SK-N-MC (cell line): ENCODE measurements around the gene ETV1.

Experiments
- DNase-seq: peaks from one replicate; pipeline ENCODE4 v3.0.0-alpha.2; 2011; ENCODE audit warnings: low read depth, low spot score
- H3K27ac ChIP-seq: fragments of 200-600 bp; sonication (generic); 2 replicates; pipeline ENCODE4 v1.5.1; 2016; ENCODE audit warnings: mixed run types
- H3K36me3 ChIP-seq: fragments of 200-600 bp; sonication (generic); 2 replicates; pipeline ENCODE4 v1.6.1; 2017; ENCODE audit warnings: antibody characterized with exemption, low read length, mixed read lengths; ENCODE audit not compliant: insufficient read depth
- H3K4me3 ChIP-seq: fragments of 200-600 bp; sonication (generic); 2 replicates; pipeline ENCODE4 v1.5.1; 2016
- H3K9ac ChIP-seq: fragments of 200-600 bp; sonication (generic); 2 replicates; pipeline ENCODE4 v1.8.0; 2017; ENCODE audit warnings: mixed run types, mixed read lengths; ENCODE audit not compliant: insufficient read length
- H3K9me3 ChIP-seq: fragments of 200-600 bp; sonication (generic); 2 replicates; pipeline ENCODE4 v1.6.1; 2017; ENCODE audit warnings: low read depth, mild to moderate bottlenecking, antibody characterized with exemption, low read length, moderate library complexity, mixed read lengths
- EZH2 ChIP-seq: fragments of 200-600 bp; sonication (generic); IDR thresholded peaks from one replicate; pipeline ENCODE4 v1.6.1; 2017; ENCODE audit warnings: antibody characterized with exemption
- FOXP2 ChIP-seq: optimal IDR thresholded peaks from 2 replicates; pipeline ENCODE3; 2011; ENCODE audit warnings: mild to moderate bottlenecking, moderate library complexity; ENCODE audit not compliant: insufficient read depth; ENCODE audit errors: extremely low read length, control extremely low read depth
- POLR2AphosphoS5 ChIP-seq: IDR thresholded peaks from 2 replicates; pipeline ENCODE4 v1.6.1; 2012; ENCODE audit warnings: mild to moderate bottlenecking, low read depth, low read length, borderline replicate concordance

The ETV1 gene

DNA sequence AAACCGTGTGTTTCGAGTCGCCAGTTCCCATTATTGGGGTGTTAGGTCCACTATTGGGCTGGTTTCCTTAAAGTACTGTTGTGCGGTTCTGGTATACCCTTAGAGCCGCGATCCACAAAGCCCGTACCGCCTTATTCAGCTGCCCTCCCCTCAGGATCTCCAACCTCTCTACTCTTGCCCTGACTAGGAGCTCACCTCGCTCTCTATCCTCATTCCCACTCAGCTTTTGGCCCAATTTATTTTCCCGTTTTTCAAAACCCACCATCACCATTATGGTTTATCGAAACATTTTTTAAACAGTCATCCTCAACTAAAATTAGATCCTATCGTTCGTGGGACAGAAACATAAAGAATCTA lies 461 bp upstream of the ETV1 start:
- DNase-seq, result no peak
- H3K27ac ChIP-seq, result no peak overlapping the region
- peak overlapping the region; percentile 66 for H3K9ac ChIP-seq
- no peaks in the 10 kb centered on the region for H3K9me3 ChIP-seq
- TF ChIP-seq FOXP2, result no peak
- no peak for TF ChIP-seq POLR2AphosphoS5
- TF ChIP-seq EZH2, result no peak
- H3K4me3 ChIP-seq, result peak overlapping the region; percentile 94
- H3K36me3 ChIP-seq, result no peaks in the 10 kb centered on the region

DNA sequence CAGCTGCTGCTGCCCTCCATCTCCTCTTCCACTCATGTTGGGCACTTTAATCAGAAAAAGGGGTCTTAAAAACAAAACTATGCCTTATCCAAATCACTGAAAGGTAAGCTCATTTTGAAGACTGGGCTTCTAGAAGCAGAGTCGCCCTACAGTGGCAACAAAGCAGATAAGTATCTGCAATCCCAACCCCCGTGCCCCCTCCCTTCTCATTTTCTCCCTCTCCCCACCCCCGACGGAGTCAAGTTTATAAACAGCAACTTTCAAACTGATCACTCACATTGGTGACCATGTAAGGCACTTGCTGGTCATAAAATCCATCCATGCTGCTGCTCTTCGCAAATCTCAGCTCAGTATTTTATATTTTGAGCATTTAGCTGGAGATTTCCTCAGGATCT lies 738 bp downstream of the ETV1 start:
- DNase-seq, result no peak
- H3K4me3 ChIP-seq, result peak overlapping the region; percentile 94

DNA sequence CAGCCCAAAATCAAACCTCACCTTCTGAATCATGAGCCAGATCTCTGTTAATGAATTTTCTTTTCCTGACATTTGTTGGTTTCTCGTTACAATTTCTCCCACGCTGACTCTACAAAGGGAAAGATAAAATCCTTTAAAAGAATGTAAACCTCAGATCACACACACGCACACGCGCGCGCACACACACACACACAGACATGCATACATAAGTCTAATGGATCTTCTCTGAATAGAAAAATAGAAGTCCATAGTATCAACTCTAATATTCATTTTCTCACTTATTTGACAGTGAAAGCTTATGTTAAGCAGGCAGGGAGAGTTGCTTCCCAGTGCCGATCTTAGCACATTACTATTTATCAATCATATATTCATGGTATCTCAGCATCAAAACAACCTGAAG lies 1.4 kb downstream of the ETV1 start:
- DNase-seq, result no peak
- H3K9ac ChIP-seq, result no peak overlapping the region
- TF ChIP-seq POLR2AphosphoS5 (no peak), EZH2 (no peak), FOXP2 (no peak)
- H3K4me3 ChIP-seq, result peak overlapping the region; percentile 94
- H3K27ac ChIP-seq, result no peak overlapping the region
- no peaks in the 10 kb centered on the region for H3K36me3 ChIP-seq
- no peaks in the 10 kb centered on the region for H3K9me3 ChIP-seq

More for the DNA sequence above, 738 bp downstream of the ETV1 start:
- H3K27ac ChIP-seq, result no peak overlapping the region; the same call in 1 of the 2 replicates
- no peaks in the 10 kb centered on the region for H3K9me3 ChIP-seq
- H3K36me3 ChIP-seq, result no peaks in the 10 kb centered on the region
- H3K9ac ChIP-seq, result peak overlapping the region; percentile 66
- no peak for TF ChIP-seq FOXP2
- no peak for TF ChIP-seq EZH2
- no peak for TF ChIP-seq POLR2AphosphoS5

DNA sequence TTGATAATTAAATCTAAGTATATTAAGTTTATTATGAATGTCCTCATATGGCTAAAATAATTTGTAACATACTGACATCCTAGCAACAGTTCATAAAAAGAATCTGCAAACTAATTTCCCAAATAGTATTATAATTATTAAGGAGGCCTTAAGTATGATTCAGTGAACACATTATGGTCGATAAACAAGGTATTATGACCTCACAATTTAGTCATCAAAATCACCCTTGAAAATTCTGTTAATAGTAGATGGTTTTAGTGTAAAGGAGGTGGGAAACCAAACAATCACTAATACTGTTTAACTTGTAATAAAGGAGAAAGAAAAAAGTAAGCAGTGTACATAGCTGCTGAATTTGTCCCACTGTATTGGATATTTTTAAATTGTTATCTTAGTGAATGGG lies 2.1 kb downstream of the ETV1 start:
- H3K9ac ChIP-seq, result no peak overlapping the region
- TF ChIP-seq EZH2, result no peak
- TF ChIP-seq FOXP2, result no peak
- TF ChIP-seq POLR2AphosphoS5, result no peak
- no peaks in the 10 kb centered on the region for H3K36me3 ChIP-seq

DNA sequence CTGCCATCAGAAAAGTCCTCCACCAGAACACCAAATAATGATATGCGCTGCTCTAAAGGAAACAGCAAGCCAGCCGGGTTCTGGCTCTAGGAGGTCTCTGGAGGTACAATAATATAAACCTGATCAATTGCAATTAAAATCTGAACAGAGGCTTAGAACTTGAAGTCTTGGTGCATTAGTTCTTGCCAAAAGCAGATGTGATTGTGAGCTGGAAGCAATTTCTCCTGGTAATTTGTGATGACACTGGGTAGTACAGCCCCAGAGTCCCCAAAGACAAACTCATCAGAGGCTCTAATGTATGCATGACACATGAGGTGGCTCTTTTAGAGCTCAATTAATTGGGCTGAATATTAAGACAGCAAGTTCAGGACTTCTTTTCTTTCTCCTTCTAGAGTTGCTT lies 3.3 kb downstream of the ETV1 start:
- H3K9me3 ChIP-seq, result no peaks in the 10 kb centered on the region
- peak overlapping the region; percentile 23 for H3K4me3 ChIP-seq
- no peak overlapping the region for H3K9ac ChIP-seq
- no peak for DNase-seq
- no peak for TF ChIP-seq EZH2
- no peak for TF ChIP-seq FOXP2
- no peak for TF ChIP-seq POLR2AphosphoS5
- no peaks in the 10 kb centered on the region for H3K36me3 ChIP-seq
- no peak overlapping the region for H3K27ac ChIP-seq

More for the DNA sequence above, 2.1 kb downstream of the ETV1 start:
- Histone ChIP-seq H3K27ac (no peak overlapping the region), H3K4me3 (peak overlapping the region; percentile 94), H3K9me3 (no peaks in the 10 kb centered on the region)
- DNase-seq, result no peak

DNA sequence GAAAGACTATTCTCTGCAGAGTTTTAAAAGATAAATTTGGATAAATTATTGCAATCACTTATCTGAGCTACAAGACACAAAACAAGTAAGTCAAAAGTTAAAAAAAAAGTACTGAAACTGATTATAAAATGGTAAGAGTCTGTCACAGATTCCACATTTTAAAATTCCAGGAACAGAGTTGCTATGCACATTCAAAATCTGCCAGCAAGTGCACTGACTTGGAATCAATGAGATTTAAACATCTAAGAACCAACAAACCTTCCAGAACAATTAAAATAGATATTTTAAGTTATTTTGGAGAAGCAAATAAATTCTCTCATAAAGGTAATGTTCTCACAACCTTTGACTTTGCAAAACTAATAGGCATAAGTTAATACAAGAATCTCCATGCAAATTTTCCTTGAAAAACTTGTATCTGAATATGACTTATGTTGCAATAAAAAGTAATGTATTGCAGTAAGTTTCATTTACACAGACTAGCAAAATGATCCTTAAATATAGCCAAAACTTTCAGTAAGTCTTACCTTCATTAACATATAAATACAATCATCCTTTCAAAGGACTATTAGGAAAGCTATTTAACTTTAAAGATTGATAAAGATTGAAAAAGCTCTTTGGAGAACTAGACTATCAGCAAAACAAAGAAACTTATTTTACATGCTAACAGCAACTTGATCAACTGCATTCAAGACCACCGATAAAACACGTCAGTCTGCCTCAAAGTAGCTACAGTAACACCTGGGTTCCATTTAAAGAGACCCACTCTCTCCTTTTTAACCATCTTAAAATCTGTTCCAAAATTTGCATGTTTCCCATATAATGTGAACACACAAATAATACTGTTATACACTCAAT lies 4.4 kb downstream of the ETV1 start:
- no peak for DNase-seq
- Histone ChIP-seq H3K9me3 (no peaks in the 10 kb centered on the region), H3K4me3 (peak overlapping the region; percentile 23), H3K27ac (0 out of 2 replicates have a peak overlapping the region, but pooled peaks have one; percentile 27), H3K36me3 (no peaks in the 10 kb centered on the region), H3K9ac (no peak overlapping the region)
- no peak for TF ChIP-seq EZH2
- no peak for TF ChIP-seq FOXP2
- TF ChIP-seq POLR2AphosphoS5, result no peak

DNA sequence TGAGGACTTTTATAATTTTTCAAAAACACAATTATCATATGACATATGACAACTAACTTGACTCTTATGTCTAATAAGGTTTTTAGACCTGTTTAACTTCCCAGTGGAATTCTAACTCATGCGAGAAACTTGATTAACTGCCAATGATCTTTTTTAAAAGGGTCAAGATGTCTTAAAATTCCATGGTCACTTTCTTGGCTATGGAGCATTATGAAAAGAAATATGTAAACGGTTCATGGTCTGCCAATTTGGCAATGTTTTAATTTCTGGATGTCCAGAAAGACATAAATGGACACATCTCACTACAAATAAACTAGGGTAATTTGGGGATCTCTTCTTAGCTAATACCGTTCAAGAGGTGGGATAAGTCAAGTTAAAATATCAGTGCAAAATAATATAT lies 5.4 kb downstream of the ETV1 start:
- Histone ChIP-seq H3K9me3 (no peaks in the 10 kb centered on the region), H3K9ac (no peak overlapping the region), H3K4me3 (no peak overlapping the region), H3K27ac (no peak overlapping the region), H3K36me3 (no peaks in the 10 kb centered on the region)
- TF ChIP-seq EZH2 (no peak), POLR2AphosphoS5 (no peak), FOXP2 (no peak)
- no peak for DNase-seq

DNA sequence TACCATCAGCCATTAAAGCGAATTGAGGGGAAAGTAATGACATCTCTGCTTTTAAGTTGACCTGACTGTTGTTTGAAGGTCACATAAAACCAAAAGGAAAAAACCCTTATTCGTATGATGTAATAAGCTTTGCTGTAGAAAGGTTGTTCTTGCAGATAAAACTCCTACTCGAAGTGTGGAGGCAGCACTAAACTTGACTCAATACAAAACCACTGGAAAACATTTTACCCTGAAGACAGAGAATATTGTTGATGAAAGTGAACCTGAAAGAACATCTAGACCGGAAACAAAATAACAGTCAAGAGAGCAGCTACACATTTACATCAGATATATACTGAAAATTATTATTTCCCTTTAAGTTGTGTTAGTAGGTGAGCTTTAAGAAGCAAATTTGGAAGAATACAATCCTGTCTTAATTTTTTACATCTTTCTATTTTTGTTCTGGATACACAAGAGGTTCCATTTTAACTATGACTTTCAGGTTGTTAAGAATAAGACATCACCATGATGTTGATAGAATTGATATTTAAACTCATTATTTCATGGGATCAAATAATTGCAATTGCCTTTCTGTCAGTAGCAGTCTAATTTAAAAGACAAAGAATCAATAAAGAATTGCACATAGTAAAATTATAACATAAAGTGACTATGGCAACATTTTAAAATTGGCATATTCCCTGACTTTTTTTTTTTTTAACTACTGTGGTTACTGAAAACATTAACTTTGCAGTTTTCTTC lies 6.4 kb downstream of the ETV1 start:
- DNase-seq, result no peak
- no peaks in the 10 kb centered on the region for H3K9me3 ChIP-seq
- H3K9ac ChIP-seq, result no peak overlapping the region
- TF ChIP-seq FOXP2 (no peak), EZH2 (no peak), POLR2AphosphoS5 (no peak)
- no peak overlapping the region for H3K4me3 ChIP-seq
- H3K27ac ChIP-seq, result no peak overlapping the region
- no peaks in the 10 kb centered on the region for H3K36me3 ChIP-seq
